Measurements from ENCODE around the gene VWA5B1.

VWA5B1 gene

GRCh38 chr1:20402585-20403422, 112.1 kb downstream of the VWA5B1 start:
- Histone ChIP-seq H3K27ac (no peak overlapping the region), H3K4me1 (no peaks in the 10 kb centered on the region), H3K27me3 (peaks cover 0 to 73% of the 10 kb centered on the region in 2 donors), H3K4me3 (no peak overlapping the region), H3K36me3 (no peaks in the 10 kb centered on the region), H3K9me3 (no peaks in the 10 kb centered on the region)
- intact Hi-C loops (cut with DNase I; ENCODE audit: low total_unique reads) = no loop called here
- TF ChIP-seq CTCF (IDR thresholded peaks at IDR 0.05) = no peak
- no peak for DNase-seq

GRCh38 chr1:20403423-20404145, 112.9 kb downstream of the VWA5B1 start:
- Histone ChIP-seq H3K36me3 (no peaks in the 10 kb centered on the region), H3K4me3 (no peak overlapping the region), H3K27me3 (peaks cover 0 to 73% of the 10 kb centered on the region in 2 donors), H3K9me3 (no peaks in the 10 kb centered on the region), H3K4me1 (no peaks in the 10 kb centered on the region), H3K27ac (no peak overlapping the region)
- DNase-seq = peak in 1 of 2 donors; percentile 23
- intact Hi-C loops (cut with DNase I; ENCODE audit: low total_unique reads) = no loop called here
- TF ChIP-seq CTCF (IDR thresholded peaks at IDR 0.05) = no peak

- no peak for TF ChIP-seq CTCF (IDR thresholded peaks at IDR 0.05)
- Histone ChIP-seq H3K27ac (no peak overlapping the region), H3K36me3 (no peaks in the 10 kb centered on the region), H3K4me3 (no peak overlapping the region), H3K4me1 (no peaks in the 10 kb centered on the region), H3K27me3 (peaks cover 0 to 67% of the 10 kb centered on the region in 2 donors), H3K9me3 (no peaks in the 10 kb centered on the region)
- DNase-seq = no peak
- intact Hi-C loops (cut with DNase I; ENCODE audit: low total_unique reads) = no loop called here
Measured at GRCh38 chr1:20404466-20404865, 113.8 kb downstream of the VWA5B1 start.
